Neural cell (in vitro differentiated cells): Measurements from ENCODE around the gene PRKAG2.

Source experiments
- POLR2AphosphoS5 ChIP-seq: IDR thresholded peaks from 2 replicates; pipeline ENCODE4 v1.6.1; 2012
- RAD21 ChIP-seq: fragments of 450-650 bp; conservative IDR thresholded peaks from 2 replicates; pipeline ENCODE4 v1.6.1; 2014; ENCODE audit warnings: antibody characterized with exemption, mild to moderate bottlenecking, moderate library complexity
- SMC3 ChIP-seq: fragments of 450-650 bp; conservative IDR thresholded peaks from 2 replicates; pipeline ENCODE4 v1.6.1; 2014; ENCODE audit warnings: antibody characterized with exemption, mild to moderate bottlenecking, moderate library complexity; ENCODE audit not compliant: poor library complexity
- TF ChIP-seq, protein P1 (sequence below): fragments of 450-650 bp; IDR thresholded peaks from 2 replicates; pipeline ENCODE4 v1.5.1; 2014; ENCODE audit warnings: antibody characterized with exemption, mild to moderate bottlenecking, moderate library complexity; ENCODE audit not compliant: poor library complexity, severe bottlenecking

DNA sequence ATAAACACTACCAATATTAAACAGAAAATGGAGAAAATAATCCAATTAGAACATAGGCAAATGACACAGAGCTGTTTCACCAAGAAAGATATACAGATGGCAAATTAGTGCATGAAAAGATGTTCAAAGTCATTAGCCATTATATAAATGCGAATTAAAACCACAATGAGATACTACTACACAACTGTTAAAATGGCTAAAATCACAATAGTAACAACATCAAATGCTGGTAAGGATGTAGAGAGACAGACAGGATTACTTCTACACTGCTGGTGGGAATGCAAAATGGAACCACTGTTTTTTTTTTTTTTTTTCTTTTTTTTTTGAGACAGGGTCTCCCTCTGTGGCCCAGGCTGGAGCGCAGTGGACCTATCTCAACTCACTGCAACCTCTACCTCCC, 242.3 kb downstream of the PRKAG2 start:
- TF ChIP-seq, protein P1, sequence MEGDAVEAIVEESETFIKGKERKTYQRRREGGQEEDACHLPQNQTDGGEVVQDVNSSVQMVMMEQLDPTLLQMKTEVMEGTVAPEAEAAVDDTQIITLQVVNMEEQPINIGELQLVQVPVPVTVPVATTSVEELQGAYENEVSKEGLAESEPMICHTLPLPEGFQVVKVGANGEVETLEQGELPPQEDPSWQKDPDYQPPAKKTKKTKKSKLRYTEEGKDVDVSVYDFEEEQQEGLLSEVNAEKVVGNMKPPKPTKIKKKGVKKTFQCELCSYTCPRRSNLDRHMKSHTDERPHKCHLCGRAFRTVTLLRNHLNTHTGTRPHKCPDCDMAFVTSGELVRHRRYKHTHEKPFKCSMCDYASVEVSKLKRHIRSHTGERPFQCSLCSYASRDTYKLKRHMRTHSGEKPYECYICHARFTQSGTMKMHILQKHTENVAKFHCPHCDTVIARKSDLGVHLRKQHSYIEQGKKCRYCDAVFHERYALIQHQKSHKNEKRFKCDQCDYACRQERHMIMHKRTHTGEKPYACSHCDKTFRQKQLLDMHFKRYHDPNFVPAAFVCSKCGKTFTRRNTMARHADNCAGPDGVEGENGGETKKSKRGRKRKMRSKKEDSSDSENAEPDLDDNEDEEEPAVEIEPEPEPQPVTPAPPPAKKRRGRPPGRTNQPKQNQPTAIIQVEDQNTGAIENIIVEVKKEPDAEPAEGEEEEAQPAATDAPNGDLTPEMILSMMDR: no peak
- TF ChIP-seq RAD21 (no peak), POLR2AphosphoS5 (no peak), SMC3 (no peak)
